Measurements from ENCODE around the gene NUDC.

NUDC gene

GRCh38 chr1:26911399-26912146, 10.0 kb upstream of the NUDC start:
- Histone ChIP-seq H3K4me3 (ENCODE audit: low read length in 2 of 2) (no peak overlapping the region), H3K9me3 (replicated peaks in 1 of 2; ENCODE audit: control insufficient read depth in 2 of 2, insufficient read depth in 1 of 2, low read depth in 1 of 2, low read length in 2 of 2) (no peaks in the 10 kb centered on the region), H2BK120ac (ENCODE audit: low read depth, low read length) (no peak overlapping the region), H3K14ac (ENCODE audit: low read length) (peak overlapping the region; percentile 31), H3K27me3 (ENCODE audit: control insufficient read depth in 3 of 3, insufficient read depth in 3 of 3, low read depth in 1 of 3, low read length in 3 of 3) (peaks cover 0 to 34% (median 2%) of the 10 kb centered on the region in 3 experiments), H3K4me2 (ENCODE audit: insufficient read depth, low read length, poor library complexity, severe bottlenecking) (no peak overlapping the region), H3K36me3 (replicated peaks in 1 of 2; ENCODE audit: control insufficient read depth in 2 of 2, insufficient read depth in 2 of 2, low read length in 2 of 2) (no peaks in the 10 kb centered on the region), H3K9ac (ENCODE audit: low read depth, low read length, poor library complexity) (no peak overlapping the region), H3K23ac (ENCODE audit: low read depth, low read length, poor library complexity) (peak overlapping the region; percentile 37), H4K8ac (ENCODE audit: low read depth, low read length) (no peak overlapping the region), H3K4me1 (ENCODE audit: control insufficient read depth in 2 of 2, insufficient read depth in 1 of 2, low read depth in 1 of 2, low read length in 2 of 2) (peaks cover 0 to 4% of the 10 kb centered on the region in 2 donors), H2AFZ (ENCODE audit: low read length) (no peak overlapping the region), H2BK5ac (ENCODE audit: low read length) (no peak overlapping the region), H3K79me1 (ENCODE audit: low read depth, low read length) (no peaks in the 10 kb centered on the region), H2BK12ac (ENCODE audit: low read length) (peak overlapping the region; percentile 34), H2AK5ac (ENCODE audit: low read depth, low read length) (peak overlapping the region; percentile 56), H3K4ac (ENCODE audit: low read length) (no peak overlapping the region), H2BK15ac (ENCODE audit: low read length) (peak overlapping the region; percentile 20), H4K91ac (ENCODE audit: low read depth, low read length, poor library complexity) (no peak overlapping the region), H3K27ac (replicated peaks; ENCODE audit: low read length) (no peak overlapping the region), H3K18ac (ENCODE audit: low read length) (peak overlapping the region; percentile 36)
- DNase-seq (ENCODE audit: low spot score), result no peak
- WGBS, 2 donors (ENCODE audit: extremely low coverage in 2 of 2, insufficient read length in 2 of 2, insufficient replicate concordance in 1 of 2), result no CpG with 5 or more reads among the region's 8 CpGs

GRCh38 chr1:26912147-26912490, 9.4 kb upstream of the NUDC start:
- Histone ChIP-seq H3K79me1 (ENCODE audit: low read depth, low read length) (no peaks in the 10 kb centered on the region), H3K36me3 (replicated peaks in 1 of 2; ENCODE audit: control insufficient read depth in 2 of 2, insufficient read depth in 2 of 2, low read length in 2 of 2) (no peaks in the 10 kb centered on the region), H4K91ac (ENCODE audit: low read depth, low read length, poor library complexity) (no peak overlapping the region), H2AK5ac (ENCODE audit: low read depth, low read length) (no peak overlapping the region), H2AFZ (ENCODE audit: low read length) (no peak overlapping the region), H3K18ac (ENCODE audit: low read length) (no peak overlapping the region), H3K4ac (ENCODE audit: low read length) (no peak overlapping the region), H3K14ac (ENCODE audit: low read length) (peak overlapping the region; percentile 31), H3K4me2 (ENCODE audit: insufficient read depth, low read length, poor library complexity, severe bottlenecking) (no peak overlapping the region), H3K27ac (replicated peaks; ENCODE audit: low read length) (no peak overlapping the region), H2BK15ac (ENCODE audit: low read length) (peak overlapping the region; percentile 20), H2BK5ac (ENCODE audit: low read length) (no peak overlapping the region), H4K8ac (ENCODE audit: low read depth, low read length) (no peak overlapping the region), H3K9me3 (replicated peaks in 1 of 2; ENCODE audit: control insufficient read depth in 2 of 2, insufficient read depth in 1 of 2, low read depth in 1 of 2, low read length in 2 of 2) (no peaks in the 10 kb centered on the region), H3K4me1 (ENCODE audit: control insufficient read depth in 2 of 2, insufficient read depth in 1 of 2, low read depth in 1 of 2, low read length in 2 of 2) (peaks cover 0 to 4% of the 10 kb centered on the region in 2 donors), H3K27me3 (ENCODE audit: control insufficient read depth in 3 of 3, insufficient read depth in 3 of 3, low read depth in 1 of 3, low read length in 3 of 3) (peaks cover 0 to 34% (median 2%) of the 10 kb centered on the region in 3 experiments), H2BK120ac (ENCODE audit: low read depth, low read length) (no peak overlapping the region), H2BK12ac (ENCODE audit: low read length) (no peak overlapping the region), H3K4me3 (ENCODE audit: low read length in 2 of 2) (no peak overlapping the region), H3K23ac (ENCODE audit: low read depth, low read length, poor library complexity) (no peak overlapping the region), H3K9ac (ENCODE audit: low read depth, low read length, poor library complexity) (no peak overlapping the region)
- DNase-seq (ENCODE audit: low spot score), result no peak
- WGBS, 2 donors (ENCODE audit: extremely low coverage in 2 of 2, insufficient read length in 2 of 2, insufficient replicate concordance in 1 of 2), result no CpG with 5 or more reads among the region's 2 CpGs

GRCh38 chr1:26913389-26913753, 8.2 kb upstream of the NUDC start:
- Histone ChIP-seq H2BK120ac (ENCODE audit: low read depth, low read length) (no peak overlapping the region), H3K27me3 (ENCODE audit: control insufficient read depth in 3 of 3, insufficient read depth in 3 of 3, low read depth in 1 of 3, low read length in 3 of 3) (peaks cover 0 to 32% (median 2%) of the 10 kb centered on the region in 3 experiments), H3K18ac (ENCODE audit: low read length) (no peak overlapping the region), H3K79me1 (ENCODE audit: low read depth, low read length) (no peaks in the 10 kb centered on the region), H4K91ac (ENCODE audit: low read depth, low read length, poor library complexity) (no peak overlapping the region), H3K4me2 (ENCODE audit: insufficient read depth, low read length, poor library complexity, severe bottlenecking) (no peak overlapping the region), H3K9me3 (replicated peaks in 1 of 2; ENCODE audit: control insufficient read depth in 2 of 2, insufficient read depth in 1 of 2, low read depth in 1 of 2, low read length in 2 of 2) (no peaks in the 10 kb centered on the region), H3K4ac (ENCODE audit: low read length) (no peak overlapping the region), H2BK5ac (ENCODE audit: low read length) (peak overlapping the region; percentile 84), H3K36me3 (replicated peaks in 1 of 2; ENCODE audit: control insufficient read depth in 2 of 2, insufficient read depth in 2 of 2, low read length in 2 of 2) (no peaks in the 10 kb centered on the region), H3K9ac (ENCODE audit: low read depth, low read length, poor library complexity) (no peak overlapping the region), H2BK12ac (ENCODE audit: low read length) (no peak overlapping the region), H3K23ac (ENCODE audit: low read depth, low read length, poor library complexity) (peak overlapping the region; percentile 80), H3K4me1 (ENCODE audit: control insufficient read depth in 2 of 2, insufficient read depth in 1 of 2, low read depth in 1 of 2, low read length in 2 of 2) (peaks cover 0 to 4% of the 10 kb centered on the region in 2 donors), H3K4me3 (ENCODE audit: low read length in 2 of 2) (no peak overlapping the region), H3K14ac (ENCODE audit: low read length) (no peak overlapping the region), H2AFZ (ENCODE audit: low read length) (no peak overlapping the region), H3K27ac (replicated peaks; ENCODE audit: low read length) (no peak overlapping the region), H2AK5ac (ENCODE audit: low read depth, low read length) (peak overlapping the region; percentile 63), H4K8ac (ENCODE audit: low read depth, low read length) (peak overlapping the region; percentile 65), H2BK15ac (ENCODE audit: low read length) (no peak overlapping the region)
- WGBS, 2 donors (ENCODE audit: extremely low coverage in 2 of 2, insufficient read length in 2 of 2, insufficient replicate concordance in 1 of 2), result no CpG with 5 or more reads among the region's 5 CpGs
- DNase-seq (ENCODE audit: low spot score), result no peak

GRCh38 chr1:26913754-26914619, 7.6 kb upstream of the NUDC start, which contains the start of gene NR0B2:
TSS of gene NR0B2 (minus strand) at chr1:26913975. CDS start at chr1:26913940, 35 bp downstream.
- H3K4me1 ChIP-seq (ENCODE audit: control insufficient read depth in 2 of 2, insufficient read depth in 1 of 2, low read depth in 1 of 2, low read length in 2 of 2), result peaks cover 0 to 4% of the 10 kb centered on the region in 2 donors
- no peak within 1 kb of the TSS for H3K4me2 ChIP-seq (ENCODE audit: insufficient read depth, low read length, poor library complexity, severe bottlenecking)
- H2AFZ ChIP-seq (ENCODE audit: low read length), result no peak within 1 kb of the TSS
- H2BK5ac ChIP-seq (ENCODE audit: low read length), result peak within 1 kb of the TSS; percentile 84
- no CpG with 5 or more reads among the region's 16 CpGs for WGBS, 2 donors (ENCODE audit: extremely low coverage in 2 of 2, insufficient read length in 2 of 2, insufficient replicate concordance in 1 of 2)
- peak within 1 kb of the TSS in 1 of 2 donors; percentile 60 for H3K4me3 ChIP-seq (ENCODE audit: low read length in 2 of 2)
- DNase-seq (ENCODE audit: low spot score), result no peak
- no peak within 1 kb of the TSS for H3K14ac ChIP-seq (ENCODE audit: low read length)
- peak within 1 kb of the TSS; percentile 87 for H2BK15ac ChIP-seq (ENCODE audit: low read length)
- no peak within 1 kb of the TSS for H3K4ac ChIP-seq (ENCODE audit: low read length)
- no peaks in the 10 kb centered on the region for H3K9me3 ChIP-seq (replicated peaks in 1 of 2; ENCODE audit: control insufficient read depth in 2 of 2, insufficient read depth in 1 of 2, low read depth in 1 of 2, low read length in 2 of 2)
- H3K9ac ChIP-seq (ENCODE audit: low read depth, low read length, poor library complexity), result no peak within 1 kb of the TSS
- peak within 1 kb of the TSS; percentile 80 for H3K23ac ChIP-seq (ENCODE audit: low read depth, low read length, poor library complexity)
- H3K27ac ChIP-seq (replicated peaks; ENCODE audit: low read length), result no peak within 1 kb of the TSS
- no peak within 1 kb of the TSS for H2BK120ac ChIP-seq (ENCODE audit: low read depth, low read length)
- no peak within 1 kb of the TSS for H4K91ac ChIP-seq (ENCODE audit: low read depth, low read length, poor library complexity)
- H4K8ac ChIP-seq (ENCODE audit: low read depth, low read length), result peak within 1 kb of the TSS; percentile 65
- H3K79me1 ChIP-seq (ENCODE audit: low read depth, low read length), result no peaks in the 10 kb centered on the region
- H3K27me3 ChIP-seq (ENCODE audit: control insufficient read depth in 3 of 3, insufficient read depth in 3 of 3, low read depth in 1 of 3, low read length in 3 of 3), result peaks cover 0 to 32% (median 2%) of the 10 kb centered on the region in 3 experiments
- peak within 1 kb of the TSS; percentile 63 for H2AK5ac ChIP-seq (ENCODE audit: low read depth, low read length)
- peak within 1 kb of the TSS; percentile 57 for H3K18ac ChIP-seq (ENCODE audit: low read length)
- H3K36me3 ChIP-seq (replicated peaks in 1 of 2; ENCODE audit: control insufficient read depth in 2 of 2, insufficient read depth in 2 of 2, low read length in 2 of 2), result no peaks in the 10 kb centered on the region
- no peak within 1 kb of the TSS for H2BK12ac ChIP-seq (ENCODE audit: low read length)

All from neuronal stem cell (in vitro differentiated cells).